NCI-H510A treated with DMSO at 0.1 percent for 48 hours (cell line): ENCODE measurements around the gene VNN1.

Experiments used
- DNase-seq: peaks from one replicate; lab custom pipeline; 2025; lab: John Stamatoyannopoulos, UW

Gene VNN1, protein sequence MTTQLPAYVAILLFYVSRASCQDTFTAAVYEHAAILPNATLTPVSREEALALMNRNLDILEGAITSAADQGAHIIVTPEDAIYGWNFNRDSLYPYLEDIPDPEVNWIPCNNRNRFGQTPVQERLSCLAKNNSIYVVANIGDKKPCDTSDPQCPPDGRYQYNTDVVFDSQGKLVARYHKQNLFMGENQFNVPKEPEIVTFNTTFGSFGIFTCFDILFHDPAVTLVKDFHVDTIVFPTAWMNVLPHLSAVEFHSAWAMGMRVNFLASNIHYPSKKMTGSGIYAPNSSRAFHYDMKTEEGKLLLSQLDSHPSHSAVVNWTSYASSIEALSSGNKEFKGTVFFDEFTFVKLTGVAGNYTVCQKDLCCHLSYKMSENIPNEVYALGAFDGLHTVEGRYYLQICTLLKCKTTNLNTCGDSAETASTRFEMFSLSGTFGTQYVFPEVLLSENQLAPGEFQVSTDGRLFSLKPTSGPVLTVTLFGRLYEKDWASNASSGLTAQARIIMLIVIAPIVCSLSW

DNA sequence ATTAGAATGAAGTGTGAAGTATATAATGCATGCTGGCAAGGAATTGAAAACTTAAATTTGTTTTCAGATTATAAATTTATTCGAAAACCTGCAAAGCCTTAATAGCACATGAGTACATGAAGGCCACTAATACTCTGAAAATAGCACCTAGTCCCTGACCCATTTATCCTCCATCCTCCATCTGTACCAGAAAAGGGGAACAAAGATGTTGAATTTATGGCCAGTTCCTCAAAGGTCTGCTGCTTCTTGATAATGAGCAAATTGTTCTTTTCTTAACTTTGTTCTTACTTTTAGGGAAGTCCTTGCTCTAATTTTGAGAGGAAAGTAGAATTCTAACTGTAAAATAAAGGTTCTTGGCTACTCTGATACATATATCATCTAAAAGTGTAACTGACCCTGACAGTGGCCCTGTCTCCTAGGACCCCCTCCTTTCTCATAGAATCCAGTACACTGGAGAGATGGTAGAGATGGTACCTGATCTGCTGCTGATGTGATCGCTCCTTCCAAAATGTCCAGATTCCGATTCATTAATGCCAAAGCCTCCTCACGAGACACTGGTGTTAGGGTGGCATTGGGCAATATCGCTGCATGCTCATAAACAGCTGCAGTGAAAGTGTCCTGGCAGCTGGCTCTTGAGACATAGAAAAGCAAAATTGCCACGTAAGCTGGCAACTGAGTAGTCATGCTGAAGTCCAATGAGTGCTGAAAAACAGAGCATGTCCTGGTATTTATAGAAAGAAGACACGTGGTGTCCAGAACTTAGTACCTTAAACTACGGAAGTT is at the start of gene VNN1:
VNN1 (minus strand) TSS at position 704 of the 783 bp plus-strand sequence; CDS start at position 684, 20 bp downstream.
- DNase-seq, result no peak

DNA sequence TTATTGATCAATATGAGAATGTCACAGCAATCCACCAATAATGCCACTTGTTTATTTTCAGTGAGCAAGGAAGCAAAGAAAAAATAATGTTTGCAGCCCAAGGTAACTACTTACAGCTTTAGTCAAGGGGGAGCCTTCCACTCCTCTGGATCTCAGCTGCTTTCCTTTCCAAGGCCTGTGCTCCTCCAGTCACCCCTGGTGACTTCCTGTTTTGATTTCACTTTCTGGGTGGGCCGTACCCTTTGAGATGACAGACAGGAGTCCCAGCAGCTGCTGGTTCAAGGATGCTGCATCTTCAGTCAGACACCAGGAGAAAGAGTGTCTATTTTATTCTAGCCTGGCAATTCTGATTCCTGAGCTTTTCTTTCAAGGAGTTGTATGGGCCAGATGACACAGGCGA is 49.4 kb upstream of the VNN1 start:
- DNase-seq, result no peak

DNA sequence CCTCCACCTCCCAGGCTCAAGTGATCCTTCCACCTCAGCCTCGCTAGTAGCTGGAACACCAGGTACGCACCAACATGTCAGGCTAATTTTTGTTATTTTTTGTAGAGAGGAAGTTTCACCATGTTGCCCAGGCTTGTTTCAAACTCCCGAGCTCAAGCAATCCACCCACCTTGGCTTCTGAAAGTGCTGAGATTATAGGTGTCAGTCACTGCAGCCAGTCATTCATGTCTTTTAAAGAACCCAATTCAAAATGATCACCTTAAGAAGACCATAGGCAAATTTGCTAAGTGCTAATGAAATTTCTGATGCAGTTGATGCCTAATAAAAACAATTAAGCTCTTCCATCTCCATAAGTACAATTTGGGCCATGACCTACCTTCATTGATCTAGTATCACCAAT is 46.4 kb upstream of the VNN1 start:
- DNase-seq, result no peak

GRCh38 chr6:132758689-132759088 is 44.8 kb upstream of the VNN1 start:
- no peak for DNase-seq

DNA sequence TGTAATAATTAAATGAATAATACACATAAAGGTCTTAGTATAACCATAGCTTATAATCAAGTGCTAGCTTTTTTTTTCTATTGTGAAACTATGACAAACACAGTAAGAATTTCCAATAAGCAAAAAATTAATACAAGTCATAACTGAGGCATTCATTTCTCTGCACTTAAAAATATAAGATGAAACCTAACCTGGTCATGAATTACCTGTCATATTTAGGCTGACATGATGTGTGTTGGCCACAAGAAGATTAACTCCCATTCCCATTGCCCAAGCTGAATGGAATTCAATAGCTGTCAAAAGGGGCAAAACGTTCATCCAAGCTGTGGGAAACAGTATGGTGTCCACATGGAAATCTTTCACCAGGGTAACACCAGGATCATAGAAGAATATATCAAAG is 38.4 kb upstream of the VNN1 start:
- no peak for DNase-seq

DNA sequence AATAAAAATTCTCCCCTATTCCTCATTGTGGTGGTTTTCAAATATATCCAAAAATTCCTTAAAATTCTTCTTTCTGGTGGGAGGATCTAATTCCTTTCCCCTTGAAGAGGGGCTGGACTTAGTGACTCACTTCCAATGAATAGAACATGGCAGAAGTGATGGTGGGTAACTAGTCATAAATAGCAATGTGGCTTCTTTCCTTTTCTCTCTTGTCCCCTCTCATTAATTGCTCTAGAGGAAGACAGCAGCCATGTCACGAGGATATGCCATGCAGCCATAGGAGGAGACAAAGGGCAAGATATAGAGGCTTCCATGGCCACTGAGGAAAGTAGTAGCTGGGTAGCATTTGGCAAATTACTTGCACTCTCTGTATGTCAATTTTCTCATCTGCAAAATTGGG is 38.0 kb upstream of the VNN1 start:
- DNase-seq, result no peak

DNA sequence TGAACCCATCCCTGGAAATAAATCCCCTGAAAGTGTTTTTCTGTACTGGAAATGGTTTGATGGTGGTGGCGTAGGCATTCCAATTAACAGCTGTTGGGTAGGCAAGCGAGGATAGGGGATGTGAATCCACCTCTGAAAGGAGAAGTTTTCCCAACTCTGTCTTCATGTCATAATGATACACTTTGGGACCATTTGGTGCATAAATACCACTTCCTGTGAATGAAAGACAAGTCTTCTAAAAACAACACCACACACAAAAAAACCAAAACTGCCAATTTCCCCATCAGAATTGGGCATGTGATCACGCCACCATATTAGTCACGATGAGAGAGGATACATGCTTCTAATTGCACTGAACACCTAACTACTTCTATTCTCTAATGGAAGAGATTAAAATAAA is 37.5 kb upstream of the VNN1 start:
- DNase-seq, result no peak

GRCh38 chr6:132750455-132751248 is 36.8 kb upstream of the VNN1 start:
- no peak for DNase-seq

- DNase-seq, result no peak
These were observed 35.3 kb upstream of the VNN1 start for GRCh38 chr6:132749111-132749510.

DNA sequence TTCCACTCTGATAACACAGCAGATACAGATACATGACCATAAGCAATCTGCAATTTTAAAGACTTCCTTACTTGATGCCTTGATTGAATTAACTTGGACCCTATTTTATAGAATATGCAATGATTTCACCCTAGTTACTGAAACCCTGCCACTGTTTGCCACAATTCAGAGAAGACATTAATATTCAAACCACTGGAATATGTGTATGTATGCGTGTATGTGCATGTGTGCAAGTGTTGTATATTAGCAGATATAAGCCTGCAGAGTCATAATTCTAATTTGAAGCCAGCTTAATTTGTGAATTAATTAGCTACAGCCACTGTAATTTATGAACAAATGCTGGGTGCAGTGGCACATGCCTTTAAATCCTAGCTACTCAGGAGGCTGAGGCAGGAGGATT is 34.6 kb upstream of the VNN1 start:
- no peak for DNase-seq

DNA sequence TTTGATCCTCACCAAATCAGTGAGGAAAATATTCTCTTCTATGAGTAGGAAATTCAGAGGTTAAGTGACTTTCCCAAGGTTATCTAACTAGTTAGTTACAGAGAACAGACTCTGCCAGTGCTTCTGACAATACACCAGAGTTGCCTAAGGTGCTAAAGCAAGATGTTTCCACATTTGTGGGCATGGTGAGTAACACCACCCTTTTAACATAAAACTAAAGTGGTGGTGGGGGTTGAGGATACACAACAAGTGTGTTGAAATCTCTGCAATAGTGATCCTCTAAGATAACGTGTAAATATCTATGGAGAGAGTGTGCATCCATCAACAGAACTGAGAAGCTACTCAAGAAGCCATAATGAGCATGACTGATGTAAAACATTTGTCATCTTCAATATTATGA is 32.2 kb upstream of the VNN1 start:
- DNase-seq, result no peak

GRCh38 chr6:132742495-132742894 is 28.6 kb upstream of the VNN1 start:
- DNase-seq, result no peak

GRCh38 chr6:132741281-132741680 is 27.4 kb upstream of the VNN1 start:
- DNase-seq, result no peak

GRCh38 chr6:132736239-132736638 is 22.4 kb upstream of the VNN1 start:
- no peak for DNase-seq

GRCh38 chr6:132734694-132735236 is 20.9 kb upstream of the VNN1 start:
- no peak for DNase-seq

- no peak for DNase-seq
These were observed 20.0 kb upstream of the VNN1 start for GRCh38 chr6:132733814-132734213.

DNA sequence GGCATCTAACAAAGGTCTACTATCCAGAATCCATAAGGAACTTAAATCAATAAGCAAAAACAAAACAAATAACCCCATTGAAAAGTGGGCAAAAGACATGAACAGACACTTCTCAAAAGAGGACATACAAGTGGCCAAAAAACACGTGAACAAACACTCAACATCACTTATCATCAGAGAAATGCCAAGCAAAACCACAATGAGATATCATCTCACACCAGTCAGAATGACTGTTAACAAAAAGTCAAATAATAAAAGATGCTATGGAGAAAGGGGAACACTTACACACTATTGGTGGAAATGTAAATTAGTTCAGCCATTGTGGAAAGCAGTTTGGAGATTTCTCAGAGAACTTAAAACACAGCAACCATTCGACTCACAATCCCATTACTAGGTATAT is 19.4 kb upstream of the VNN1 start:
- DNase-seq, result no peak

DNA sequence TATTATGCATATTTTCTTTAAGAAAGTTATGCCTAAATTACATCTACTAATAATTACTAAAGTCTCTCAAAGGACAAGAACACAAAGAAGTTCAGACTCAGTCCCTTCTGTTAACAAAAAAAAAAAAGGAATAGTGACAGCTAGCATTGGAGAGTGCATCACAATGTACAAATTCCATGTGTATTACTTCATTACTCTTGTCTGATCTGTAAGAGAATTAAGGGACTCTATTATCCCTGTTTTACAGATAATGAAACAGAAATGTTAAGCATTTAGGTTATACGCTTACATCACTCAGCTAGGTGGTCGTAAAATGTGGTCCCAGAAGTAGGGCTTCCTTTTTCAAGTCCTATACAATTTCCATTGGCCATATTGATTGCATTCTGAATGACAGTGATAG is 17.2 kb upstream of the VNN1 start:
- no peak for DNase-seq

DNA sequence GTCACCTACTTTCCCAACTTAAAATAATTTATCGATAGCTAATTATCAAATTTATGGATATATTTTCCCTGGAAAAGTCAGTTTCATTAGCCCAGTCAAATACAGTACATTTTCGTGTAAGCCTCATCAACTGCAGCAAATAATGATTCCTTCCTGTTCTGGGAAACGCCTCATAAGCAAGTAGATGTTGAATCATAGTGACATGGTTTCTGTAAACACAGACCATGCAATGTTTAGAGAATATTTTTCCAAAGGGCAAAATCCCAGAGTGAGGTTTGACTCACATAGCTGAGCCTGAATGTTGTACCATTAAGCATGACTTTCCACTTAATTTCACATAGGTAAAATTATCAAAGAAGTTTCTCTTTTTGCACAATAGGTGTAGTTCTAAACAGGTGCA is 16.7 kb upstream of the VNN1 start:
- DNase-seq, result no peak

DNA sequence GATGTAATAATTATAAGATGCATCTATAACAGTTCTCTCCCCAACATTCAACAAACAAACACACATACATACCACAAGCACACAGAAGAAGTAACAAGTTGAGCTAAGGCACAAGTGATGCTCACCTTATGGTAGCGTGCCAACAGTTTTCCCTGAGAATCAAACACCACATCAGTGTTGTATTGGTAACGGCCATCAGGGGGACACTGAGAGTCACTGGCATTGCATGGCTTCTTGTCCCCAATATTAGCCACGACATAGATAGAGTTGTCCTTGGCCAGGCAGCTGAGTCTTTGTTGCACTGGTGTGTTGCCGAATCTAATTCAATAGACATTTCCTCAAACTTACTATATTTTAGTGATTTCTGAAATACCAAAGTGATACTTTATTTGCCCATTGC is 14.8 kb upstream of the VNN1 start:
- no peak for DNase-seq

GRCh38 chr6:132726608-132726975 is 12.7 kb upstream of the VNN1 start:
- no peak for DNase-seq

DNA sequence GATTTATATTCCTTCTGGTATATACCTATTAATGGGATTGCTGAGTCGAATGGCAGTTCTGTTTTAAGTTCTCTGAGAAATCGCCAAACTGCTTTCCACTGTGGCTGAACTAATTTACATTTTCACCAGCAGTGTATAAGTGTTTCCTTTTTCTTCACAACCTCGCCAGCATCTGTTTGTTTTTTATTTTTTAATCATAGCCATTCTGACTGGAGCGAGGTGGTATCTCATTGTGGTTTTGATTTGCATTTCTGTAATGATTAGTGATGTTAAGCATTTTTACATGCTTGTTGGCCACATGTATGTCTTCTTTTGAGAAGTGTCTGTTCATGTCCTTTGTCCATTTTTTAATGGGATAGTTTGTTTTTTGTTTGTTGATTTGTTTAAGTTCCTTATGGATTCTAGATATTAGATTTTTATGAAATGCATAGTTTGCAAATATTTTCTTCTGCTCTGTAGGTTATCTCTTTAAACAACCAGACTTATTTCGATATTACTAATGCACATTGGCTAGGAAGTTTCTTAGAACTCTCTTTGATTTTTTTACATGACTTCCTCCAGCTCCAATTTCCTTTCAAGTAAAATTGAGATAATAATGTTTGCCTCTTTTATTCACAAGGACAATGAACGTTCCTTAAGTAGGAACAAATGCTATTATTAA is 12.2 kb upstream of the VNN1 start:
- DNase-seq, result no peak
